HepG2 (cell line): Measurements from ENCODE around the gene CD40. TPM values are rescaled to one million over a fixed set of nuclear protein-coding genes. Genes with fewer than 3 reads are reported as not detected.

Experiments used
- ATAC-seq: fragments of 200-7000 bp; cut with Tn5 transposase; 3 replicates; pipeline ENCODE4 v1.9.1; 2020; ENCODE audit warnings: mild to moderate bottlenecking, moderate library complexity
- BruUV-seq: library from RNA; stranded (reverse); fragments of 400-500 nt; replicated peaks from 2 replicates; lab custom pipeline; 2021; lab: Mats Ljungman, UMichigan
- CTCF ChIA-PET: fragments of 300-600 bp; formaldehyde crosslinking; extraction: SDS; loops from one replicate; lab custom pipeline; 2021; ENCODE audit warnings: low total read pairs, inconsistent platforms, low intra/inter-chr PET ratio; lab: Yijun Ruan, JAX
- POLR2A ChIA-PET: fragments of 350-600 bp; sonication (Branson Sonifier 250); formaldehyde crosslinking; loops from one replicate; lab custom pipeline; 2020; ENCODE audit warnings: antibody characterized with exemption, inconsistent platforms; lab: Yijun Ruan, JAX
- DNase-seq: peaks from one replicate; pipeline ENCODE4 v3.0.0-alpha.2; 2015; ENCODE audit warnings: low spot score
- FAIRE-seq: peaks from 3 replicates; lab custom pipeline; 2011; peaks lifted over from hg19 to GRCh38; lab: Jason Lieb, UNC
- H2AFZ ChIP-seq: one replicate; pipeline ENCODE4 v1.6.1; 2011; ENCODE audit warnings: low read length, inconsistent platforms
- H3K27ac ChIP-seq: fragments of 300-600 bp; 3 replicates; pipeline ENCODE4 v1.8.0; 2011; ENCODE audit warnings: mixed run types, mild to moderate bottlenecking, mixed read lengths, low read length, inconsistent platforms; ENCODE audit not compliant: insufficient read depth; ENCODE audit errors: extremely low read length
- H3K27me3 ChIP-seq, 2 experiments: fragments of 200-600 bp in 1 of 2; 2 replicates in 1 of 2; 3 replicates in 1 of 2; pipeline versions ENCODE4 v1.6.0 to v1.8.0; 2011; ENCODE audit warnings: low read length in 2 of 2, mild to moderate bottlenecking in 2 of 2, moderate library complexity in 2 of 2, inconsistent platforms in 1 of 2; ENCODE audit not compliant: insufficient read depth in 2 of 2, control insufficient read depth in 1 of 2
- H3K36me3 ChIP-seq, 2 experiments: fragments of 200-600 bp in 1 of 2; replicated peaks in 1 of 2; 2 replicates in 1 of 2; 3 replicates in 1 of 2; pipeline versions ENCODE4 v1.5.1 to v1.8.0; 2011; ENCODE audit warnings: low read length in 2 of 2, inconsistent platforms in 1 of 2; ENCODE audit not compliant: insufficient read depth in 2 of 2, control insufficient read depth in 1 of 2
- H3K4me1 ChIP-seq: 2 replicates; pipeline ENCODE4 v1.5.1; 2012; ENCODE audit warnings: low read length, inconsistent platforms; ENCODE audit not compliant: insufficient read depth
- H3K4me2 ChIP-seq: 2 replicates; pipeline ENCODE4 v1.6.0; 2011; ENCODE audit warnings: low read depth, low read length, inconsistent platforms
- H3K4me3 ChIP-seq, 3 experiments: fragments of 200-600 bp in 1 of 3; sonication (generic), shearing (Covaris generic) in 1 of 3; replicated peaks in 1 of 3; 2 replicates each; pipeline ENCODE4 v1.5.1; 2011 to 2016; ENCODE audit warnings: low read length in 3 of 3, inconsistent platforms in 2 of 3, low read depth in 2 of 3, mild to moderate bottlenecking in 2 of 3, control low read depth in 1 of 3, mixed read lengths in 1 of 3; ENCODE audit not compliant: insufficient read depth in 1 of 3
- H3K79me2 ChIP-seq: one replicate; pipeline ENCODE4 v1.6.1; 2011; ENCODE audit warnings: low read length, inconsistent platforms; ENCODE audit not compliant: insufficient read depth
- H3K9ac ChIP-seq: 2 replicates; pipeline ENCODE4 v1.6.0; 2011; ENCODE audit warnings: mild to moderate bottlenecking, low read depth, low read length, inconsistent platforms; ENCODE audit not compliant: insufficient read depth
- H3K9me3 ChIP-seq: 2 replicates; pipeline ENCODE4 v1.5.1; 2012; ENCODE audit warnings: mild to moderate bottlenecking, low read length
- H4K20me1 ChIP-seq: 2 replicates; pipeline ENCODE4 v1.6.0; 2011; ENCODE audit warnings: inconsistent platforms, mild to moderate bottlenecking, low read length, moderate library complexity; ENCODE audit not compliant: insufficient read depth
- HOXA5 ChIP-seq: sonication (generic); formaldehyde crosslinking; IDR thresholded peaks from 2 replicates; pipeline ENCODE4 v1.4.0; 2020; ENCODE audit warnings: missing genetic modification reagents
- SIN3A ChIP-seq: IDR thresholded peaks from 2 replicates; pipeline ENCODE4 v1.6.1; 2011; ENCODE audit warnings: low read depth, mild to moderate bottlenecking, control low read depth, low read length, borderline replicate concordance
- ZZZ3 ChIP-seq: sonication (generic); formaldehyde crosslinking; IDR thresholded peaks from 2 replicates; pipeline ENCODE4 v1.4.0; 2020; ENCODE audit warnings: missing genetic modification reagents, mild to moderate bottlenecking, borderline replicate concordance
- WGBS: methylation state at CpG from one replicate; pipeline ENCODE4 v1.1.6; 2017; ENCODE audit warnings: low lambda C conversion rate; 5-methylcytosine and 5-hydroxymethylcytosine counted together
- in situ Hi-C: cut with HindIII; loops from 2 replicates; pipeline ENCODE4 v1.10.0; 2017; ENCODE audit warnings: low pct_unique_long_range_greater_than_20kb; ENCODE audit not compliant: extremely low pct_ligation_motif_present
- intact Hi-C: fragments of 100-400 bp; cut with micrococcal nuclease; formaldehyde crosslinking; loops from one replicate; pipeline ENCODE4 v1.10.0; 2022; ENCODE audit not compliant: unreplicated experiment
- polyA plus RNA-seq, 8 experiments: library from polyadenylated mRNA; depleted of rRNA in 3 of 8; stranded (reverse) in 7 of 8; unstranded in 1 of 8; fragments of >200 nt; fragmentation: Illumina TruSeq in 4 of 8; extraction: Trizol in 4 of 8; gene quantifications; 2 replicates each; pipeline versions ENCODE4 v1.2.1 to v1.2.3, GENCODE V29; 2011 to 2016; ENCODE audit warnings: low read depth in 4 of 8, missing spikeins in 1 of 8, mixed read lengths in 1 of 8; ENCODE audit not compliant: insufficient read depth in 1 of 8
- total RNA-seq, 5 experiments: library from RNA; depleted of rRNA; stranded (reverse); fragments of >200 nt; fragmentation: Illumina TruSeq; extraction: Trizol; gene quantifications; 2 replicates each; pipeline ENCODE4 v1.2.3, GENCODE V29; 2016; ENCODE audit warnings: low read depth in 1 of 5
- TF ChIP-seq, protein P1 (sequence below): sonication (generic); formaldehyde crosslinking; IDR thresholded peaks from 2 replicates; pipeline ENCODE4 v1.5.1; 2020; ENCODE audit warnings: mild to moderate bottlenecking, missing genetic modification reagents, borderline replicate concordance

CD40 gene
- total and polyA plus RNA-seq, 2 of the 13 experiments (the other 11 are each of a cell fraction or from before 2014, with no cell fraction given): 4.6 to 13.4 TPM

DNA sequence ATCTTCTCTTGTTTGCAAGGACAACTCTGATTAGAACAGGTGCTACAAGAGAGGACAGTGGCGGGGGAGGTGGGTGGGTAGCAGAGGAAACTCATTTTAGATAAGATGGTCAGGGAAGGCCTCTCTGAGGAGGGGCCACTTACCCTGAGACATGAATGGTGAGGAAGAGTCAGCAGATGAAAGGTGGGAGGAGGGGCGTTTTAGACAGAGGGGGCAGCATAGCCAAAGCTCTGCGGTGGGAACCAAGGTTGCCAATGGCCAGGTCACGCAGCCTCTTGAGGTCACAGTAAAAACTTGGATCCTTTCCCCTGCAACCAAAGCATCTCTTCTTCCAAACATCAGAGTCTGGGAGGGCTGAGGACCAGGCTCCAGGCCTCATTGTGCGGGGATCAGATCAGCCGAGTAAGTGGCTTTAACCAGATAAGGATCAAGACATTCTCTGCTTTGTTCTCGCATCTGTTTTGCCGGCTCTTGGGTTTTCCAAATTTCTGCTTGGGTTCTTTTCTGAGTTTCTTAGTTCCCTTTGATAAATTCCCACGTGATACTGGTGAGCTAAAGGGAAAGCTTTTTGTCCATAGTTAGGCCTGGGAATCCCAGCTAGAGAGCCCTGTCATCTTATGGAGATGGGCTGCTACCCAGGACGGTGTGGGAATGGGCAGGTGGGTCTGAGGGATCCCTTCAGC lies 5.5 kb upstream of the CD40 start:
- DNase-seq (no peak), FAIRE-seq (no peak), ATAC-seq (no peak)
- no TSS peak for BruUV-seq
- Histone ChIP-seq H3K4me2 (no peak overlapping the region), H4K20me1 (no peaks in the 10 kb centered on the region), H2AFZ (no peak overlapping the region), H3K36me3 (no peaks in the 10 kb centered on the region), H3K27me3 (peaks cover 7 to 55% of the 10 kb centered on the region in 2 experiments; a peak in 4 of 5 replicates), H3K4me3 (no peak overlapping the region), H3K79me2 (no peaks in the 10 kb centered on the region), H3K9ac (no peak overlapping the region), H3K4me1 (peaks cover 1% of the 10 kb centered on the region; the same call in 1 of the 2 replicates), H3K27ac (no peak overlapping the region), H3K9me3 (no peaks in the 10 kb centered on the region)
- intact Hi-C loops (no loop called here), in situ Hi-C loops (no loop called here)
- 17% methylated on average over 10 of the region's 10 CpGs for WGBS
- TF ChIP-seq SIN3A: no peak
- TF ChIP-seq HOXA5: no peak
- TF ChIP-seq, protein P1, sequence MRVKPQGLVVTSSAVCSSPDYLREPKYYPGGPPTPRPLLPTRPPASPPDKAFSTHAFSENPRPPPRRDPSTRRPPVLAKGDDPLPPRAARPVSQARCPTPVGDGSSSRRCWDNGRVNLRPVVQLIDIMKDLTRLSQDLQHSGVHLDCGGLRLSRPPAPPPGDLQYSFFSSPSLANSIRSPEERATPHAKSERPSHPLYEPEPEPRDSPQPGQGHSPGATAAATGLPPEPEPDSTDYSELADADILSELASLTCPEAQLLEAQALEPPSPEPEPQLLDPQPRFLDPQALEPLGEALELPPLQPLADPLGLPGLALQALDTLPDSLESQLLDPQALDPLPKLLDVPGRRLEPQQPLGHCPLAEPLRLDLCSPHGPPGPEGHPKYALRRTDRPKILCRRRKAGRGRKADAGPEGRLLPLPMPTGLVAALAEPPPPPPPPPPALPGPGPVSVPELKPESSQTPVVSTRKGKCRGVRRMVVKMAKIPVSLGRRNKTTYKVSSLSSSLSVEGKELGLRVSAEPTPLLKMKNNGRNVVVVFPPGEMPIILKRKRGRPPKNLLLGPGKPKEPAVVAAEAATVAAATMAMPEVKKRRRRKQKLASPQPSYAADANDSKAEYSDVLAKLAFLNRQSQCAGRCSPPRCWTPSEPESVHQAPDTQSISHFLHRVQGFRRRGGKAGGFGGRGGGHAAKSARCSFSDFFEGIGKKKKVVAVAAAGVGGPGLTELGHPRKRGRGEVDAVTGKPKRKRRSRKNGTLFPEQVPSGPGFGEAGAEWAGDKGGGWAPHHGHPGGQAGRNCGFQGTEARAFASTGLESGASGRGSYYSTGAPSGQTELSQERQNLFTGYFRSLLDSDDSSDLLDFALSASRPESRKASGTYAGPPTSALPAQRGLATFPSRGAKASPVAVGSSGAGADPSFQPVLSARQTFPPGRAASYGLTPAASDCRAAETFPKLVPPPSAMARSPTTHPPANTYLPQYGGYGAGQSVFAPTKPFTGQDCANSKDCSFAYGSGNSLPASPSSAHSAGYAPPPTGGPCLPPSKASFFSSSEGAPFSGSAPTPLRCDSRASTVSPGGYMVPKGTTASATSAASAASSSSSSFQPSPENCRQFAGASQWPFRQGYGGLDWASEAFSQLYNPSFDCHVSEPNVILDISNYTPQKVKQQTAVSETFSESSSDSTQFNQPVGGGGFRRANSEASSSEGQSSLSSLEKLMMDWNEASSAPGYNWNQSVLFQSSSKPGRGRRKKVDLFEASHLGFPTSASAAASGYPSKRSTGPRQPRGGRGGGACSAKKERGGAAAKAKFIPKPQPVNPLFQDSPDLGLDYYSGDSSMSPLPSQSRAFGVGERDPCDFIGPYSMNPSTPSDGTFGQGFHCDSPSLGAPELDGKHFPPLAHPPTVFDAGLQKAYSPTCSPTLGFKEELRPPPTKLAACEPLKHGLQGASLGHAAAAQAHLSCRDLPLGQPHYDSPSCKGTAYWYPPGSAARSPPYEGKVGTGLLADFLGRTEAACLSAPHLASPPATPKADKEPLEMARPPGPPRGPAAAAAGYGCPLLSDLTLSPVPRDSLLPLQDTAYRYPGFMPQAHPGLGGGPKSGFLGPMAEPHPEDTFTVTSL (CRISPR knock-in tag): no peak
- no peak for TF ChIP-seq ZZZ3 (CRISPR knock-in tag)
- CTCF ChIA-PET: no interaction called here
- POLR2A ChIA-PET: no interaction called here
